G401 (cell line): ENCODE results near the gene GPR32. TPM values are rescaled to one million over a fixed set of nuclear protein-coding genes. Genes with fewer than 3 reads are reported as not detected.
"Not testable (repeated sequence)": the region's sequence is repeated elsewhere in the genome, so short reads cannot be mapped to it uniquely, and the experiment has no call there.

Experiments used
- DNase-seq: peaks from one replicate; pipeline ENCODE4 v3.0.0-alpha.2; 2015; ENCODE audit warnings: low spot score
- in situ Hi-C: cut with HindIII; loops from 2 replicates; pipeline ENCODE4 v1.10.0; 2016; ENCODE audit warnings: low sequenced_read_pairs, mixed read lengths
- total RNA-seq: library from RNA; depleted of rRNA; stranded (reverse); fragments of >200 nt; shearing (Covaris generic); gene quantifications from 2 replicates; pipeline ENCODE4 v1.2.3, GENCODE V29; 2014

The GPR32 gene
- total RNA-seq, 1 experiment from 2014 or later: not detected

DNA sequence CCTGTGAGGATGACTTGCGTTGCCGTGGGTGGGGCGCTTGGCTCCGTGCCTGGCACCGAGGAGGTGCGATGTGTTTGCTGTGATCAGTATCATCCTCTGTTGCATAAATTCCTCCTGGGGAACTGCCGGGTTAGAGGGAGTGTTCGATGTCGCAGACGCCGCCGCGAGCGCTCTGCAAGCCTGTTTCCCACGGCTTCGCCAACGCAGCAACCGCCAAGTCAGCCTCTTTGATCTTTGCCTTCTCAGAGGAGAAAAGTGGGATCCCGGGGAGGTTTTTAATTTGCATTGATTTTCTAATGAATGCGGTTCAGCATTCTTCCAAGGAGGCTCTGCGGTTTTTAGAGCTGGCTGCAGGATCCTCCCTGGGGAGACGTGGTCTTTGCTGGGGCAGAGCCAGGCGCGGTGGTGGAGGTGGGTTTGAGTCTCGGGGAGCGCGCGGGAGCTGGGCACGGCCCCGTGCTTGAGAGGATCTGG lies 7.6 kb downstream of the GPR32 start:
- in situ Hi-C loops: no loop called here
- no peak for DNase-seq

- DNase-seq: no peak
- in situ Hi-C loops: no loop called here
These were observed 8.7 kb downstream of the GPR32 start for GRCh38 chr19:50778906-50779430.

GRCh38 chr19:50779504-50780457 lies 9.5 kb downstream of the GPR32 start:
- in situ Hi-C loops: no loop called here
- no peak for DNase-seq

DNA sequence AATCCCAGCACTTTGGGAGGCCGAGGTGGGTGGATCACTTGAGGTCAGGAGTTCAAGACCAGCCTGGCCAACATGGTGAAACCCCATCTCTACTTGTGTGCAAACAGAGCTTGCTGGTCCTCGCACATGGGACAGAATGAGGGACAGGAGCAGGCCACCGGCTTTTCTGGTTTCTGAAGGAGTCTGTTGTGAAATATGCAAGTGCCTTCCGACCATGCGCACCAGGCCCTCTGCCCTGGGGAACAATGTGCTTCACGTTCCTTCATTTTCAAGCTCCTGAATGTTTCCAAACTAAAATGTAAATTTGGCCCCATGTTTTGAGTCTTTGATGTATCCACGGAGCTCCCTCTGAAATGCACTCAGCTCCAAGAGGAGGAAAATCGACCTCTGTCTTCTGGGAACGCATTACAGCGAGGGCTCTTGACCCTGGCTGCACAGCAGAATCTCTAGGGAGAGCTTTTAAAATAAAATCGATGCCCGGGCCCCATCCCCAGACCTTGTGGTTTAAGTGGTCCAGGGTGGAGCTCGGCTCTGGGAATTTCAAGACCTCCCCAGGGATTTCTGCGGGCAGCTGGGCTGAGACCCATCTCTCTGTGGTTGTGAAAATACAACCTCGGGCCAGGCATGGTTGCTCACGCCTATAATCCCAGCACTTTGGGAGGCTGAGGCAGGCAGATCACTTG lies 10.6 kb downstream of the GPR32 start:
- in situ Hi-C loops: no loop called here
- no peak for DNase-seq

- in situ Hi-C loops, DNase-seq: not testable (repeated sequence)
These were observed 13.5 kb downstream of the GPR32 start for GRCh38 chr19:50783848-50784152.

GRCh38 chr19:50784710-50785109 lies 14.4 kb downstream of the GPR32 start:
- DNase-seq: no peak
- in situ Hi-C loops: no loop called here

DNA sequence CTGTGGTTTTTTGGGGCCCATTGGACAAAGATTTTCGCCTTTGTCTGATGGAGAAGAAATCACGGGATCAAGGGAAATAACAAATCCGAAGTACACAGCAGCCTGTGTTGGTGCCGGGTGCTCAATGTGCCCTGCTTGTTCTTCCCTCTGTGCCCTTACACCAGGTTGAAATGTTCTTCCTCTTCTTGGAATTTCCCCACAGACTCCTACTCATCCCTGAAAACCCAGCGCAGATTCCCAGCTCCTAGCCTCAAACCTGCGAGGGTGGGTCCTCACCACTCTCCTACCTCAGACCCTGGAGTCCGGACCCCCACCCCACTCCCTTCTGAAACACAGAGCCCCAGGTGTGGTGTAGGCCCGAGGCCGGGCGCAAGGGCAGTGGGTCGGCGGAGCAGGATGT lies 15.1 kb downstream of the GPR32 start:
- DNase-seq: no peak
- in situ Hi-C loops: no loop called here

DNA sequence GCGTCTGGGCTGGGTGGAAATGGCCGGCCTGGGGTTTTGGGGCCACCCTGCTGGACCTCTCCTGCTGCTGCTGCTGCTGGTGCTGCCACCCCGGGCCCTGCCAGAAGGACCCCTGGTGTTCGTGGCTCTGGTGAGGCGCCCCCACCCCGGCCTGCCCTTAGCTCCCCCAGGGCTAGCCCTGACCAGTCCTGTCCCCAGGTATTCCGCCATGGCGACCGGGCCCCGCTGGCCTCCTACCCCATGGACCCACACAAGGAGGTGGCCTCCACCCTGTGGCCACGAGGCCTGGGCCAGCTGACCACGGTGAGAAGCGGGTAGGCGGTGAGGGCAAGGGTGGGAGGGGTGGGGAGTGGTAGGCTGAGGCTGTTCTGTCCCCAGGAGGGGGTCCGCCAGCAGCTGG lies 20.1 kb downstream of the GPR32 start, which contains the start of gene ACP4:
Gene ACP4, plus strand, starts transcription at position 20 of the 400 bp plus-strand sequence. Its CDS starts 0 bp downstream, at position 20.
- in situ Hi-C loops: no loop called here
- no peak for DNase-seq

DNA sequence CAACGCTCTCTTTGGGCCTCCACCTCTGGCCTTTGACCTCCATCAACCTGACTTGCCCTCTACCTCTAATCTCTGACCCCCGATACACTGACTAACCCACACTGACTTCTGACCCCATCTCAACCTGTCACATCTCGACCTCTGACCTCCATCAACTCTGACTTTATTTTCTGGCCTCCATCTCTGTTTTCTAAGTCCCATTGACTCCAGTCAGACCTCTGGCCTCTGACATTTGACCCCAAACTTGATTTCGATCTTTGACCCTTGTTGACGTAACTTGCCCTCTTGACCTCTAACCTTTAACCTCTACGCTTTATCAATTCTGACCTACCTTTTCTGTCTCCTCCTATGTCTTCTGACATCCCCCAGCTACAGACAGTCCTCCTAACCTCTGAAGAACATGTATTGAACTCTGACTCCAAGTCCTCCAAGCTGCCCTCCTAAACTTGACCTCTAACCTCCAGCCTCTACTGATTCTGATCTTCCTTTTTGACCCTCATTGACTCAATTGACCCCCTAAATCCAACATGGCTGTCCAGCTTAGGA lies 20.7 kb downstream of the GPR32 start:
- in situ Hi-C loops: no loop called here
- no peak for DNase-seq

GRCh38 chr19:50791594-50792271 lies 21.5 kb downstream of the GPR32 start:
- in situ Hi-C loops: no loop called here
- DNase-seq: no peak

GRCh38 chr19:50792272-50793250 lies 22.3 kb downstream of the GPR32 start:
- no peak for DNase-seq
- in situ Hi-C loops: no loop called here

DNA sequence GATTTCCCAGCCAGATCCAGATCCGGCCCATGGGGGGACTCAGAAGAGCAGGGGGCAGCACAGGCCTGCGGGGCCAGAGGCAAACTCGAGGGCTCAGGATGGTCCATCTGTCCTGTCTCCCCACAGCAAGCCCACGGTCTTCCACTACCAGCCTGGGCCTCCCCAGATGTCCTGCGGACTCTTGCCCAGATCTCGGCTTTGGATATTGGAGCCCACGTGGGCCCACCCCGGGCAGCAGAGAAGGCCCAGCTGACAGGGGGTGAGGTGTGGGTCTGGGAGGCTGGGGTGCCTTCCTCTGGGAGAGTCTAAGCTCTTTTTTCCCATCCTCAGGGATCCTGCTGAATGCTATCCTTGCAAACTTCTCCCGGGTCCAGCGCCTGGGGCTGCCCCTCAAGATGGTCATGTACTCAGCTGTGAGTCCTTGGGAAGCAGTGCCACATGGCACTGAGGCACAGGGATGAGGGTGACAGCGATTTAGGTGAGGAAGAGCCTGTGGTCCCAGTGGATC lies 23.3 kb downstream of the GPR32 start:
- in situ Hi-C loops: no loop called here
- no peak for DNase-seq

DNA sequence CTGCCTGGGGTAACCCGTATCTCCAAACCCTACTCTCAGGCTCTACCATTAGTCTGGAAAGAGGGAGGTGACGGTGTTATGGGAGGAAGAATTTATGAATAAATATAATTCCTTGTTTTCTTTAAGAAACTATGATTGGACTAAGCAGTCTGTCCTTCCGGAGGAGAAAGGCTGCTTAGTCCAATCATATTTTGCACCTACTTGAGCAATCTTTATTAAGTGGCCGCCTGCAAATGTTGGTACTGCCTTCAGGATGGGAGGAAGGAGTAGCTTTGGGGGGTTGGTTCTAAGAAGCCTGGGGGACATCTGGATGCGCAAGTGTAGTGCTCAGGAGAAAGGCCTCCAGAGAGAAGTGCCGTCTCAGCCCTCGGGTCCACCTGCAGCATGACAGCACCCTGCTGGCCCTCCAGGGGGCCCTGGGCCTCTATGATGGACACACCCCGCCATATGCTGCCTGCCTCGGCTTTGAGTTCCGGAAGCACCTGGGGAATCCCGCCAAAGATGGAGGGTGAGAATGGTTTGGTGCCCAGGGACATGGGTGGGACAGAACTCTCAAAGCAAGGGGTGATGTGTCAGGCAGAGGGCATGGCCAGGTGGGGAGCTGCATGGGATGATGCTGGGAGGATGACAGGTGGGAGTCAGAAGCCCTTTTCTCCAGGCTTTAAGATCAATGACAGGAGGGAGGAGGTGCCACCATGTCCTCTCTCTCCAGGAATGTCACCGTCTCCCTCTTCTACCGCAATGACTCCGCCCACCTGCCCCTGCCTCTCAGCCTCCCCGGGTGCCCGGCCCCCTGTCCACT lies 24.0 kb downstream of the GPR32 start:
- DNase-seq: no peak
- in situ Hi-C loops: no loop called here

GRCh38 chr19:50794876-50795663 lies 24.8 kb downstream of the GPR32 start:
- no peak for DNase-seq
- in situ Hi-C loops: no loop called here

- no peak for DNase-seq
- in situ Hi-C loops: no loop called here
These were observed 25.4 kb downstream of the GPR32 start for GRCh38 chr19:50795664-50796073.

DNA sequence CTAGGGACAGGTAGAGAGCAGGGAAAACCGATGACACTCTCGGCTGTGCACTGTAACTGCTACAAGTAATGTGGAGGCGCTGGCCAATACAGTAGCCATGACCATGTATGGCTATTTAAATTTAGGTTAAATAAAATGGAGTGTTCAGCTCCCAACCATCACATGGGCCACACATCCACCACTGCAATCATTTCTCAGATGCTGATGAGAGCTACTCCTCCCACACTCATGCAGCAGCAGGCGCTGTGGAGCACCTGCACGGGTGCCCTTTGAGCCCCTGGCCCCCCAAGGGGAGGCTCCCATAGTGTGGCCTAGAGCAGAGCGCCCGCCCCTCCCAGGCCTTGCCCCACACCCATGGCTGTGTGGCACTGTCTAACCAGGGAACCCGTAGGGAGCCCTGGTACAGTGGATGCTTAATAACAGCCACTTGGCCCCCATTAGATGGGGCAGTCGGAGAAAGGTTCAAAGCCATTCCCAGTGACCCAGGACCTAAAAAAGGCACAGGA lies 25.9 kb downstream of the GPR32 start:
- in situ Hi-C loops: no loop called here
- no peak for DNase-seq
